HG03460 (cell line): ENCODE measurements around the gene ABCA1.

Experiments
- ATAC-seq: cut with Tn5 transposase; IDR thresholded peaks from one replicate; pipeline ENCODE4 v1.9.1; 2021; ENCODE audit not compliant: unreplicated experiment

The ABCA1 gene

DNA sequence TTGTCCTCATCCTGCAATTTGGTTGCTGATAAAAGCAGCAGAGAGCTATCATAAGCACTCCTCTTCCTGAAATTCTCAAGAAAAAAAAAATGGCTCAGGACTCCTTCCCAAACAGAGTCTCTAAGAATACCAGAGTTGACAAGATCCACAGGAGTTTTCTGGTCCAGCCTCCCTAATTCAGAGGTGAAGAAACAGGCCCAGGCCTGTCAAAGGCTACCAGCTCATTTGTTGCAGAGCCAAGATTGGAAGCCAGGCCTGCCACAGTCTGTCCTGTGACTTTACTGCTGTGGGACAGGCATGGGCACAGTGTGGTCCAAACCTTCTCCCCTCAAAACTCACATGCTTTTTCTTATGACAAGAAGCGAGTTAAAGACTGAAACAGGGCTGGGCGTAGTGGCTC is 122.5 kb downstream of the ABCA1 start:
- ATAC-seq = no peak

DNA sequence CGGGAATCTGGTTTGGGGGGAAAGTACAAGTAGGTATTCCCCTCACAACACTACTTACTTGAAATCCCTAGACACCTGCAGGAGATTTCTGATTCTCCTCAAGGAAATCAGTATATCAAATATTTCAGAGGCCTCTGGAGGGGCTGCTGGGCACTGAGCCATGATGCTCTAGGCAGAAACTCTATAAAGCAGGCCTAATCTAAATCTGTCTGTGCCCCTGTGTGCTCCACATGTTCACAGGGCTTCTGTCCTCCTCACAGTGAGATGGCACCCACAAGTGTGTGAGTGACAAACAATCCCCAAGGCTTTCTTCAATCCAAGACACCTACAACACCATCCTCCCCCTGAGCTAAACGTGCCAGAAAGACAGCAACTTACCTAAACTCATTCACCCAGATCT is 125.0 kb downstream of the ABCA1 start:
- no peak for ATAC-seq

DNA sequence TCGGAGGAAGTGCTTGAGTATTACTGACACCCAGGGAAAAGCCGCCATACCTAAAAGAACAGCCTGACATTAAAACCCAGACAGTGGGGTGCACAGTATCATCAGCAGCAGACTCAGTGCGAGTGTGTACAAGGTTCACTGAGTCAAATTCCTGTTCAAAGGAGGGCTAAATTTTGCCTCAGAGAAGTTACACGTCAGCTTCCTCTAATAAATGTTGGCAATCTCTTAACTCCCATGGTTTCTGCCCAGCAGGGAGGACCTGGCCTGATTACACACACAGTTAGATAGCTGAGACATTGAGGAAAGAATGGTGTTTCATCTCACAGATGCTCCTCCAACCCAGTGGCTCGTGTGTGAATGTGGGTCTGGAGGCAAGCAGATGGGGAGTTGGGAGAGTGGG is 125.8 kb downstream of the ABCA1 start:
- ATAC-seq = no peak

DNA sequence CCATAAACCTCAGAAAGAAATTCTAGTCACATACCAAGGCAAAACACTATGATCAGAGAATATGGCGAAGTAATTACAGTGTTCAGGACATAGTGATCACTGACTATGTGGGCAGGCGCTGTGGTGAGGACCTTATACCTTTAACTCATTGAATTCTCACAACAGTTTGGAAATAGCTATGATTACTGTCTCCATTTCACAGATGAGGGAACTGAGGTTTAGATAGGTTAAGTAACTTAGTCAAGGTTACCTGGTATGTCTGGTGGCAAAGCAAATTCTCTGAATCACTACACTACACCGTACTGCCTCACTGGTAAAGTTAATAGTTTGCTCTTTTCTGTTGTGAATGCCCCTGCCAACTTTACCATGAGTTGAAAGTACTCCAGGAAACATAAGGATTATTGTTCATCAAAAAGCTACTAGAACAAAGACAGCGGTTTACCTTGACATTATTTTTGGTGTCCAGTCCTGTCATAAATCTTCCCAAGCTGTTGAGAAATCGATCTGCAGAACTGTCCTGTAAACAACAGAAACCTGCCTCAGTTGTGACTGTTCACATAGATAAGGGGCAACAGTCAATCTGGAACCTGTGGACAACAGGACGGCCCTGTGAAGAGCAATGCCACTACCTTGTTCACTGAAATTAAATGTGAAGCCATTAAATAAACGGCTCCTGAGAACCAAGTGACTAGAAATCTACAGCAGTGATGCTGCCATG is 127.7 kb downstream of the ABCA1 start:
- no peak for ATAC-seq

DNA sequence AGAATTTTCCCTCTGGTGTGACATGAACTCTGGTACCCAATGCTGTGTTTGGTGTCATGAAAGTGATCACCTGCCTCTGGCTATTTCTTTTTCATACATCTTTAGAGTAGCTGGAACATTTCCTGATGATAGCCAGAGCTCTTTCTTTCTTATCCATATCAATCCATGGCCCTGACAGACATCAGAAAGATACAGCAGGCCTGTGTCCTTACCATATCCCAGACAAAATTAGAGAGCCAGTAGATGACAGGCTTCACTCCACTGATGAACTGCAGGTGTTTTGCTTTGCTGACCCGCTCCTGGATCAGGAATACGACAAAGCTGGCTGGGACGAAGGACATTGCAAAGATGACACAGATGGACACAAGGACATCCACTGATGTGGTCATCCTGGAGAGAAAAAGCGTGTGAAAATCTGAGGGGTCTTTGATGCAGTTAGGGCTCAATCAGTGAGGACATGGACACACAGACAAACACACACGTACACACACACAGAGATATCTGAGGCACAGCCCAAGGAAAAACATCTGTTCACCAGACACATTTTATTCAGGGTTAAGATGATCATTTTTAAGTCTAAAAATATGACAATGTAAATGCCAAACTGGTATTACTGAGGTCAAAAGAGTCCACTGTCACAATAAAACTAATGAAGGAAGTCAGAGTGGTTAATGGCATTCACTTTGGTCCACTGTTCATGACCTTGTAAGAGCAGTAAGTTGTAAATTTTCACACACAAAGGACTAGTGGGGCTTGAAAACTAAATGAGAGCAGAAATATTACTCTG is 129.6 kb downstream of the ABCA1 start:
- no peak for ATAC-seq

DNA sequence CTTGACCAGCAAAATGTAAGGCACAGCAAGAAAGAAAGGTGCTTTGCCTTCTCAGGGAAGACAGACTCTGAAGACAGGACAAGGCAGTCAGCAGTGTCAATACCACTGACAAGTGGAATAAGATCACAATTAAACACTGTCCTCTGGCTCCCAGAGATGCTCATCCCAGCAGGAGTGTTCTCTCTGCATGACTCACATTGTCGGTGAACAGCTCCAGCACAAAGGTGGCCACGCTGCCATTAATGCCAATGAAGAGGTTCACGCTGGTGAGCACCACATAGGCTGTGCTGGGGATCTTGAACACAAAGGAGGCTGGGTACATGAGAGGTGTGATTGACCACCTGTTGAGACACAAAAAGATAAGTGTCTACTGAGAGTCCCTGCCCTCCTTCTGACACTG is 132.1 kb downstream of the ABCA1 start:
- no peak for ATAC-seq

DNA sequence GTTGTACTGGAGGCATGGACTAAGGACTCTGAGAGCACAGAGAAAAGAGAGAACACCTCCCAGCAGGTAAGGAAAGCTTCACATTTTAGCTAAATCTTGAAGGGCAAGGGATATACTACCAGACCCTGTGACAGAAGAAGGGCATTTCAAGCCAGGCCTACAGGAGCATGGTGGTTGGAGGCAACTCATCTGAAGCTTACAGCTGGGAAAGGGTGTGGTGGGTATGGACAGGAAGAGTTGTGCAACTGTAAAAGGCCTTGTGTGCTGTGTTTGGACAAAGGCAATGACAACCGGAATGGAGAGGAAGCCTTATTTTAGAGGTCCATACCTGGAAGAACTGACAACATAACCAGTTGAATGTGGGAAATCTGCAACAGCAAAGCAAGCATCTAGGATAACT is 132.9 kb downstream of the ABCA1 start:
- no peak for ATAC-seq

DNA sequence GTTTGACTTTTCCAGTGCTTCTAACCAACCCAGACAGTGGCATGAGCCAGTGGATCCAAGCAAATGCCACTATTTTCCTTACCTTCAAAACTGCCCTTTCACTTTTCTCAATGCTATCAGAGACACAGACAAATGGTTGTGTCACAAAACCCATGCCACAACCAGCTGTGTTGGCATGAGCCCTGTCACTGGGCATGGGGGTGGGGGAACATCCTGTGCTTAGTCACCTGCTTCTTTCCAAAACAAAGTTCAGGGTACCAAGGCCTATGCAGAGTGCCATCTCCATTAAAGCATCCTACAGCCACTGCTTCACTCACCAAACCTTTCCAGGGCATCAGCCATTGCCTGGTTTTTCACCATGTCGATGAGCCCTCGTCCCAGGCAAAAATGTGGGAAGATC is 133.9 kb downstream of the ABCA1 start:
- no peak for ATAC-seq

DNA sequence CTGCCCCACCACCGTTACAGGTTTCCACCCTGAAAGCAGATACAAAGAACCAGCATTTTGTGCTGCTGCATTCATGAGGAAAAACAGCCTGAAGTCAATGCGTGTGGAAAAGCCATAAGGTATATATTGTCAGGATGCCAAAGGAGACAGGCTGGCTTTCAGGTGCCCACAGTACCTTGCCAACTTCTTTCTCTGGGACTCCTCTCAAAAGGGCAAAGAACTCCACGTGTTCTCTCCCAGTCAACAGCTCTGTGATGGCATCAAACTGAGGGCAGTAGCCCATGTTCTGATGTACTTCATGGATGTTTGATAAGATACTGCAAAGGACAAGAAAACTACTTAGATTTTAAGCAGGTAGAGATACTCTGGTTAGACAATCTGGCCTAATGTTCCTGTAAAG is 139.7 kb downstream of the ABCA1 start:
- ATAC-seq = no peak

DNA sequence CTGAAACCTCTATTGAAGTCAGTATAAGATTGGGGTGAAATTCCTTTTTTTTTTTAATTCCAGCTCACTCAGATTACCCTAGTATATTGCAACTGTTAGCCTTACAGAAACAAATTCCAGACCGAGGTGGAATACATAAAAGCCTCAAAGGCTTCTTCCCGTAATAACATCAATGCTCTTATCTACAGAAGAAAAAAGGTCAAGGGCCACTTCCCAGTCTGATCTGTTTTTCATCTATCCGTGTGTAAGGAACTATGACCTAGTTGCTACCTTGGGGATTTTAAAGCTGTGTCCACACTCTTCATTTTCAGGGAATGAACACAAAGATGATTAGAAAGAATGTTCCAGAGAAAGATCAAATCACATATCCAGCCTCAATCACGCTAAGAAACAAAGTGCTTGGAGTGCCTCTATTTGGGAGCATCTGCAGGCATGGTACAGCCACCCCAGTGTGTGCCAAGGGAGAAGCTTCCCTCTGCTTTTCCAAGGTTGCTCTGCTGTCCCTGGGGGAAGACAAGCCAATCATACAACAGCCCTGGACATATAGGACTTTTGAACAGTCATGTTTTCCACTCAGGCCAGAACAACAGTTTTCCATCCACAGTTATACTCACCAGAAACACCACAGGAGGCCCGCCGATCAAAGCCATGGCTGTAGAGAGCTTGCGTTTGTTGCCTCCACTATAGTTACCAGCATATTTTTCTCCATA is 140.5 kb downstream of the ABCA1 start:
- ATAC-seq = no peak

DNA sequence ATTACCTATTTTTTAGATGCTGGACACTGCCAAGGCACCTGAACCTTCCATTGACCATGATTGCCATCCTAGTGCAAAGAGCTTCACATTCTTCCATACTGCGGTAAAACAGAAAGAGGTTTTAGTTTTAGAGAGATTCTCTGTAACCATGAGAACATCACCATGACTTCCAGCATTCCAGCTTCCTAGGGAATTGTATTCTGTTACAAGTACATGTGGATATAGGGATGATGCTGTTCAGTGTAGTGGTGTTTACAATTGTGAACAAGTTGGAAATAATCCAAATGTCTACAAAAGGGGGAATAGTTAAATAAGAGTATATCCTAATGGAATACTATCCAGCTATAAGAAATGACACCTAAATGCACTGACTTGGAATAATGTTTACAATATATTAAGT is 141.7 kb downstream of the ABCA1 start:
- no peak for ATAC-seq

DNA sequence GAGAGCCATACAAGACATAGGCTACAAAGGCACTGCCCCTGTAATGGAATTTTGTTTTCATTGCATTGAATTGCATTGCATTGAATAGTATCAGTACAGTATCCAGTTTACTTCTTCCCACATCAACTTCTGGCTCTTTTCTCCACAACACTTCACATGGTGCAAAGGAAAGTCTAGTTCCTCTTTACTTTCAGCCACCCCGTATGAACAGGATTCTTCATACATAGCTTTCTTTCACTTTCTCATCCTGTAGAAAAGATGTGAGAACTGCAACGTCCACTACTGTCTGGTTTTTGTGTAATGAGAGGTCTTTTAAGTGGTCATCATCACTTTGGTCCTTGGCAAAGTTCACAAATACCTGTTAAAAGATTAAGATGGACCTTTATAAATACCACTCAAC is 143.9 kb downstream of the ABCA1 start:
- peak; percentile 74 for ATAC-seq

DNA sequence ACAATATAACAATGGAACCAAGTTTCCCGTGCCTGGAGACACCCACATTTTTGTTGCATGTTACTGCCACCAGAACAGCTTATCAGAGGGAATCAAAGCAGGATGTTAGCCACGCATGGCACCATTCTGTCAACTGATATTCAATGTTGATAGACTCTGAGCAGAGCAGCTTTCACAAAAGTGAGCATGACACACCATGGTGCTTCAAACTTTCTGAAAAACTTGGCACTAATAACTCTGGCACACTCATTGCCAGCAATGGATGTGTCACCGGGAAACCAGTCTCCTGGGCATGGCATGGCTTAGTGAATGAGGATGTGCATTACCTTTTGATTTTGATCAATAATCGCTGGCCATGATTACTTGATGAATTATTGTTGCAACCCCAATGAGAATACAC is 144.4 kb downstream of the ABCA1 start:
- ATAC-seq = no peak

DNA sequence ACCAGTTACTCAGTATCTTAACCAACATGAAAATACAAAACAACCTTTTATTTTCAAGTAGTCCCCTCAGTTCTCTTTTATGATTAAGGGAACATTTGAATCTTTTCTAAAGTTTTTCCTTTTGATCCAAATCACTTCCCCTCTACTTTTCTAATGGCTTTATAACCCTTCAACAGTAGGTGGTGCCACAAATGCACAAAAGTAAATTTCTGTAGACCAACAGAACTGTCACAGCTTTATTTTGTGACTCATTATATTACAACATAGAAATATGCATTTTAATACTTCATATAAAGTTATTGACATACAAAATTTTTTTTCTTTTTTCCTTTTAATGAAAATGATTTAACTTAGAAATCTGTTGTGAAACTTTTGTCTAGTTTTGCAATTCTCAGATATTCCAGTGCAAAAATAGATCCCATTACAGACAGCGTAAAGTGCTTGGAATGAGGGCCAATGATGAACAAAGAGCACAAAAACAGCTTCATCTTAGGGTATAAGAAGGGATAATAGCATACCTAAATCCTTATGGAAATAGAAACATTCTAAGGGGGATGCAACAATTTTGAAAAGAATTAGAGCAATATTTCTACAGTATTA is 147.1 kb downstream of the ABCA1 start:
- peak; percentile 52 for ATAC-seq

DNA sequence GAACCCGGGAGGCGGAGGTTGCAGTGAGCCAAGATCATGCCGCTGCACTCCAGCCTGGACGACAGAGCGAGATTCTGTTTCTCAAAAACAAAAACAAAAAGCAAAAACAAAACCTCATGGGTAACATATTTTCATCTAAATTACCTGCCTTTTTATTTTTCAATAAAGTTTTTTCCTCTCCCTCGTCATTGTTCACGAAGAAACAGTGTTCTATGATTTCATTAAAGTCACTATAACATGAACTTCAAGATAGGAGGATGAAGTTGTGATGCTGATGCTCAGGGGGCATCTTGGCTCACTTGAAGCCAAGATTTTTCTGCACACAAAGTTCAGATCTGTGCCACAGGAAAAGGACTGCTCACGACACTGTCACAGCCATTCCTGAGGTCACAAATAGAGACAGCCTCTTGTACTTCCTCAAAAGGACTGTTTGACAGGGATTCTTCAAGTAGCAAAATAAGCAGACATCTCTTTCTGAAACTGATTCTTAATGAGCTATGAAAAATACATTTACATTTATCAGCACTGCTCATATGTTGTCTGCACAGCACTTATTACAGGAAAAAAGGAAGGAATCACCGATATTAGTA is 147.9 kb downstream of the ABCA1 start:
- ATAC-seq = no peak

DNA sequence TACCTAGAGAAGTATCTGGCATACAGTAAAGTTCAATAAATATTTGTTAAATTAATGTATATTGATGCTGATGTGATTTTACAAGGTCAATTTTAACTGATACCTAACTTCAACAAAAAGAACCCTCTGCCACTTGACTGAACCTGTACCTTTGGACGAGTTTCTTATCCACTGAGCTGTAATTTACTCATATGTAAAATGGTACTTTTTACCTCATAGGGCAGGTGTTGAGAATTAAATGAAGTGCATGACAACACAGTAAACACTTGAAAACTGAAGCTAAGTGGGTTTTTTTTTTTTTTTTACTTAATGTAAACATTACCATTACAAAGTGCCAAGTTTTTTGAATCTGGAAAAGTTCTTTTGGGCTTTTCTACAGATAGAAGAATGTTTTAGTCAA is 148.6 kb downstream of the ABCA1 start:
- no peak for ATAC-seq

DNA sequence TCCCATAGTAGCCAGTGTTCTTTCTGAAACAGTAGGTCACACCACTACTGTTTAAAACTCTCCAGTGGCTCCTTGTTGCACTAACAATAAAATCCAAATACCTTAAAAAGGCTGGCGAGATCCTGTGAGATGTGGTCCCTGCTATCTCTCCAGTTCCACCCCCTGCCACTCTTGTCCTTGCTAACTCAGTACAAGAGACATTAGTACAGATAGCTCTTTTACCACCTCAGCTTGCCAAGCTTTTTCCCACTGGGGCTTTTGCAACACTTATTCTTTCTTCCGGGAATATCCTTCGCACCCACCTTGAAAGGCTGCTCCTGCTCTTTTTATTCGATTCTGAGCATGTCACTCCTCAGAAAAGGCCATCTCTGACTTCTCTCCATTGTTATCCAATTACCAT is 149.2 kb downstream of the ABCA1 start:
- no peak for ATAC-seq

DNA sequence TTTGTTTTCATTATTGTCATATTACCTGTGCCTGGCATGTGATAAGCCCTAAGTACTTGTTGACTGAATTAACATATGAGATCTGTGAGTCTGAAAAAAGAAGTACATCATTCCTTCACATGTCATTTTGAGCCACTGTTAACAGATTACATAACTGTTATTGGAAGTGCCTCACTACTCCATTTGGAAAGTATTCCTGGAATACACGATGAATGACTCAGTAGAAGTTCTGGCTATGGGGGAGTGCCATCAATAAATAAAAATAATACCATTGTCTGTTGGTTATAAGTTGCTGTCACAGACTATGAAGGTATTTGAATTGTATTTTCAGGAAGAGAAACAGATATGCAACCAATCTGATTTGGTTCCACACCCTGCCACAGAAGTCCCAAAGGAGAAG is 151.2 kb downstream of the ABCA1 start:
- ATAC-seq = no peak

DNA sequence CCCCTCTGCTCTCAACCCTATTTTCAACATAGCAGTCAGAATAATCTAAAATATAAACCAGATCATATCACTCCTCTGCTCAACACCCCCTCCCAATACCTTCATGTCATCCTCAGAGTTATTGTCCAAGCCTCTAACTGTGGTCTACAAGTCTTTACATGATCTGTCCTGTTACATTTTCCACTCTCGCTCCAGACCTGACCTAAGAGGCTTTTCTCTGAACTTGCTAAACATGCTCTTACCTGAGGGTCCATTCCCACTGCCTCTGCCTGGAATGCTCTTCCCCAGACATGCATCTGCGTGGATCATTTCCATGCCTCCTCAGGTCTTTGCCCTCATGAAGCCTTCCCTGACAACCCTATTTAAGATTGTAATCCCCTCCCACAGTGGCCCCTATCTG is 152.0 kb downstream of the ABCA1 start:
- ATAC-seq = no peak

DNA sequence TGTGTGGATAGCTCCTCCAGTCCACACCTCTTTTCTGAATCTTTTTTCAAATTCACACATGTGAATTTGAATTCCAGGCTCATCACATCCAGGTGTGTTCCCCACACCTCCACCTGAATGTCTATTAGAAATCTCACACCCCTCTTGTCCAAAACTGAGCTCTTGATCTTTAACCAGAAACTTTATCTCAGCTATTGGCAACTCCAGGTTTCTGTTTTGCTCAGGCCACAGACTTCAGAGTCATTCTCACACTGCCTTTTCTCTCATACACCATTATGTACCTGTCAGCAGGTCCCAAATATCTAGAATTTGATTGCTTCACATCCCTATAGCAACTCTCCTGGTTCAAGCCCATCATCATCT is 152.4 kb downstream of the ABCA1 start:
- peak; percentile 58 for ATAC-seq

DNA sequence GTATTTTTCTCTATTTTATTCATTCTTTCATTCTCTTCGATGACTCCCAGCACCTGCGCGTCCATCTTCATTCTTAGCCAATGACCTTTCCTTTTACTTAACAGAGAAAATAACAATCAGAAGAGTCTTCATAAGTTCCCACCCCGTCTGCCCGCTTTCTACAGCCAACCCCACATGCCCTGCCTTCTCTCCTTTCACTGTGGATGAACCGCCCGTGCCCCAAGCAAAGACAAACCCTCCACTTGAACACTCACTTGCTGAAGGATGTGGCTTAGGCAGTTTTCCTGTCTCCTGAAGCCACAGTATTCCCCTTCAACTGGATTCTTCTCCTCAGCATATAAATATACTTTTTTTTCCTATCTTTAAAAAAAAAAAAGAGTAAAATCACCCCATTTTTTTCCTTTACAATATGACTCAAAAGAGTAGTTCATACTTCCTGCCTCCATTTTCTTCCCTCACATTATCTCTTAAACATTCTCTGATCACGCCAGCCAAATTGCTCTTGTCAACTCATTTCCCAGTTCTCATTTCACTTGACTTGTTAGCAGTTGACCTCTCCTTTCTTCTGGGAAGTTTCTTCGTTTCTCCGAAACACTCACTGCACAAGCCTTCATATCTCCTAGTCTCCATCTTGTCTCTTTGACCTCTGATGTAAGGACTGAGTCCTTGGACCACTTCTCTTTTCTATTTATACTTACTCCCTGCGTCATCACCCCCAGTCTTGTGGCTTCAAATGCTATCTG is 153.0 kb downstream of the ABCA1 start:
- ATAC-seq = peak; percentile 83
